H1 (cell line): ENCODE data around the gene CD226.

ENCODE experiments used
- CEBPB ChIP-seq: IDR thresholded peaks from 2 replicates; pipeline ENCODE4 v1.6.1; 2012; ENCODE audit warnings: low read depth, low read length
- POLR2A ChIP-seq, 2 experiments: IDR thresholded peaks; 1 replicate in 1 of 2; 2 replicates in 1 of 2; pipeline ENCODE4 v1.6.1; 2011; ENCODE audit warnings: low read depth in 2 of 2, low read length in 2 of 2, mild to moderate bottlenecking in 2 of 2; ENCODE audit errors: control extremely low read depth in 1 of 2
- POLR2AphosphoS5 ChIP-seq: IDR thresholded peaks from 2 replicates; pipeline ENCODE4 v1.6.1; 2011; ENCODE audit warnings: low read depth, low read length
- SIN3A ChIP-seq, 2 experiments: IDR thresholded peaks in 1 of 2; conservative IDR thresholded peaks in 1 of 2; 2 replicates each; pipeline ENCODE4 v1.6.1; 2011 to 2012; ENCODE audit warnings: low read length in 2 of 2, improper control_type of control experiment in 1 of 2, low read depth in 1 of 2, mild to moderate bottlenecking in 1 of 2
- TF ChIP-seq, protein P1 (sequence below), 3 experiments: IDR thresholded peaks; 1 replicate in 2 of 3; 2 replicates in 1 of 3; pipeline versions ENCODE4 v1.5.1 to v1.6.1; 2011; ENCODE audit warnings: low read length in 3 of 3, mild to moderate bottlenecking in 3 of 3, inconsistent platforms in 2 of 3, low read depth in 1 of 3, moderate library complexity in 1 of 3; ENCODE audit not compliant: insufficient read depth in 1 of 3; ENCODE audit errors: control extremely low read depth in 1 of 3

DNA sequence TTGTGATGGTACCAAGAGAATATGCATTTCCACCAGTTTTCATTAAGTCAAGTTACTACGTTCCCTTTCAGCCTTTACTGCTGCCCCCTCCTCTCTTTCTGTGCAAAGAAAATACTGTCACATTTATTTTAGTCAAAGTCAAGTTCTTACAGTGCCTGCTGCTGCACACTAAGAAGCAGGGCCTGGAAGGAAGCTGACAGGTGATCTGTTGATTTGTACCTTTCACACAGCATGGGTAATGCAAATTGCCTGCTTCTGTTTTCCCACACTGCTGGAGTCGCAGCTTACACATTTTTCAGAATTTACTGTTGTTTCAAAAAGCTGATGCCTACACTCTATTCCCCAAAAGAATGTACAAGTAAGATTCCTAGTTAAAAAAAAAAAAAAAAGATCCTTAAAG, 48.7 kb upstream of the CD226 start:
- no peak for TF ChIP-seq POLR2A (IDR thresholded peaks at IDR 0.05; ENCODE audit: control extremely low read depth in 1 of 2, low read depth in 2 of 2, low read length in 2 of 2)
- TF ChIP-seq POLR2AphosphoS5, result no peak
- TF ChIP-seq, protein P1, sequence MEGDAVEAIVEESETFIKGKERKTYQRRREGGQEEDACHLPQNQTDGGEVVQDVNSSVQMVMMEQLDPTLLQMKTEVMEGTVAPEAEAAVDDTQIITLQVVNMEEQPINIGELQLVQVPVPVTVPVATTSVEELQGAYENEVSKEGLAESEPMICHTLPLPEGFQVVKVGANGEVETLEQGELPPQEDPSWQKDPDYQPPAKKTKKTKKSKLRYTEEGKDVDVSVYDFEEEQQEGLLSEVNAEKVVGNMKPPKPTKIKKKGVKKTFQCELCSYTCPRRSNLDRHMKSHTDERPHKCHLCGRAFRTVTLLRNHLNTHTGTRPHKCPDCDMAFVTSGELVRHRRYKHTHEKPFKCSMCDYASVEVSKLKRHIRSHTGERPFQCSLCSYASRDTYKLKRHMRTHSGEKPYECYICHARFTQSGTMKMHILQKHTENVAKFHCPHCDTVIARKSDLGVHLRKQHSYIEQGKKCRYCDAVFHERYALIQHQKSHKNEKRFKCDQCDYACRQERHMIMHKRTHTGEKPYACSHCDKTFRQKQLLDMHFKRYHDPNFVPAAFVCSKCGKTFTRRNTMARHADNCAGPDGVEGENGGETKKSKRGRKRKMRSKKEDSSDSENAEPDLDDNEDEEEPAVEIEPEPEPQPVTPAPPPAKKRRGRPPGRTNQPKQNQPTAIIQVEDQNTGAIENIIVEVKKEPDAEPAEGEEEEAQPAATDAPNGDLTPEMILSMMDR (IDR thresholded peaks at IDR 0.05; ENCODE audit: control extremely low read depth in 1 of 3, insufficient read depth in 1 of 3, low read depth in 1 of 3, low read length in 3 of 3), result no peak
- no peak for TF ChIP-seq SIN3A (conservative IDR thresholded peaks at IDR 0.05 in 1 of 2, IDR thresholded peaks at IDR 0.05 in 1 of 2; ENCODE audit: low read depth in 1 of 2, low read length in 2 of 2)
- no peak for TF ChIP-seq CEBPB
